Fibroblast of skin of back (primary cell): ENCODE results near the gene FILIP1.
"Not testable (repeated sequence)": the region's sequence is repeated elsewhere in the genome, so short reads cannot be mapped to it uniquely, and the experiment has no call there.

Experiments used
- DNase-seq: peaks from one replicate; pipeline ENCODE4 v3.0.0-alpha.2; 2013

FILIP1 gene

GRCh38 chr6:75419416-75419815, 74.2 kb downstream of the FILIP1 start:
- DNase-seq: no peak

GRCh38 chr6:75418233-75418632, 75.4 kb downstream of the FILIP1 start:
- DNase-seq: peak; percentile 51

- DNase-seq: no peak
Observed at GRCh38 chr6:75416443-75416842, 77.2 kb downstream of the FILIP1 start.

- DNase-seq: no peak
Observed at GRCh38 chr6:75415804-75416203, 77.8 kb downstream of the FILIP1 start.

- DNase-seq: no peak
Observed at GRCh38 chr6:75414445-75415021, 79.1 kb downstream of the FILIP1 start.

GRCh38 chr6:75412969-75413662, 80.5 kb downstream of the FILIP1 start:
- DNase-seq: no peak

- not testable (repeated sequence) for DNase-seq
Observed at GRCh38 chr6:75410564-75410963, 83.0 kb downstream of the FILIP1 start.

GRCh38 chr6:75409928-75410327, 83.7 kb downstream of the FILIP1 start:
- DNase-seq: no peak

- DNase-seq: peak; percentile 50
Observed at GRCh38 chr6:75409286-75409685, 84.3 kb downstream of the FILIP1 start.

- no peak for DNase-seq
Observed at GRCh38 chr6:75403563-75404080, 90.0 kb downstream of the FILIP1 start.

- DNase-seq: peak; percentile 79
Observed at GRCh38 chr6:75402296-75402695, 91.3 kb downstream of the FILIP1 start.

- DNase-seq: peak; percentile 50
Observed at GRCh38 chr6:75397656-75398465, 95.7 kb downstream of the FILIP1 start.

- DNase-seq: no peak
Observed at GRCh38 chr6:75397171-75397570, 96.4 kb downstream of the FILIP1 start.

GRCh38 chr6:75396005-75396800, 97.4 kb downstream of the FILIP1 start:
- no peak for DNase-seq

GRCh38 chr6:75393806-75394205, 99.8 kb downstream of the FILIP1 start:
- no peak for DNase-seq

- DNase-seq: no peak
Observed at GRCh38 chr6:75391276-75391675, 102.3 kb downstream of the FILIP1 start.

GRCh38 chr6:75386050-75386770, 107.4 kb downstream of the FILIP1 start:
- peak; percentile 16 for DNase-seq

GRCh38 chr6:75384116-75384515, 109.5 kb downstream of the FILIP1 start:
- DNase-seq: no peak

- DNase-seq: no peak
Observed at GRCh38 chr6:75382634-75382900, 111.0 kb downstream of the FILIP1 start.

GRCh38 chr6:75381877-75382633, 111.5 kb downstream of the FILIP1 start:
- peak; percentile 26 for DNase-seq

- no peak for DNase-seq
Observed at GRCh38 chr6:75379536-75379935, 114.1 kb downstream of the FILIP1 start.
